Activated CD4-positive, alpha-beta T cell treated with anti-CD3 and anti-CD28 coated beads for 48 hours (primary cell): ENCODE data around the gene NUDT4B.
"Not testable (repeated sequence)": the region's sequence is repeated elsewhere in the genome, so short reads cannot be mapped to it uniquely, and the experiment has no call there.

Source experiments
- DNase-seq: peaks from one replicate; pipeline ENCODE4 v3.0.0-alpha.2; 2020

Gene NUDT4B

DNA sequence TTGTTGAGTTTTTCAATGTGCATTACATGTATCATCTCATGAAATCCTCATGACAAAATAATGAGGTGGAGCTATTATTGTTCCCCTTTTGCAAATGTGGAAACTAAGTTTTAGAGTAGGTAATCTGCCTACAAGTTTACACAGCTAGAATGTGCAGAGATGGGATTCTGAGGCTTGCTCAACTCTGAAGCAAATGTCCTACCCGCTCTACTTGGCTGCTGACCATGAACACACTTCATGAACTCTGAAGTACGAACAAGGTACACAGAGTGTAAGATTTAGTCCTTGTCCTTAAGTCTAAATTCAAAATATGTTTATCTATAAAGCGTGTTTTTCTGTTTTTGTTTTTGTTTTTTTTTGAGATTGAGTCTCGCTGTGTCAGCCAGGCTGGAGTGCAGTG lies 5.4 kb upstream of the NUDT4B start:
- DNase-seq: not testable (repeated sequence)

- not testable (repeated sequence) for DNase-seq
Measured at GRCh38 chr1:148743726-148744720, 4.6 kb upstream of the NUDT4B start.

DNA sequence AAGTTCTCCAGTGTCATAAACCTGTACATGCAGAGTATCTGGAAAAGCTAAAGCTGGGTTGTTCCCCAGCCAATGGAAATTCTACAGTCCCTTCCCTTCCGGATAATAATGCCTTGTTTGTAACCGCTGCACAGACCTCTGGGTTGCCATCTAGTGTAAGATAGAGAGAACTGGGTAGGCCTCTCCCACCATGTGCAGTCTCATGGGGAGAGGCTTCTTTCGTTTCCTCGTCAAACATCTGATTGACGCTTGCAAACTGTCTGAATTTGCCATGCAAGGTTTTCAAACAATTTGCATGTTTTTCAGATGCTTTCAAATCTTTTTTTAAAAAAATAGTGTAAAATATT lies 734 bp downstream of the NUDT4B start:
- DNase-seq: not testable (repeated sequence)

- not testable (repeated sequence) for DNase-seq
Measured at GRCh38 chr1:148756231-148756630, 7.7 kb downstream of the NUDT4B start.

DNA sequence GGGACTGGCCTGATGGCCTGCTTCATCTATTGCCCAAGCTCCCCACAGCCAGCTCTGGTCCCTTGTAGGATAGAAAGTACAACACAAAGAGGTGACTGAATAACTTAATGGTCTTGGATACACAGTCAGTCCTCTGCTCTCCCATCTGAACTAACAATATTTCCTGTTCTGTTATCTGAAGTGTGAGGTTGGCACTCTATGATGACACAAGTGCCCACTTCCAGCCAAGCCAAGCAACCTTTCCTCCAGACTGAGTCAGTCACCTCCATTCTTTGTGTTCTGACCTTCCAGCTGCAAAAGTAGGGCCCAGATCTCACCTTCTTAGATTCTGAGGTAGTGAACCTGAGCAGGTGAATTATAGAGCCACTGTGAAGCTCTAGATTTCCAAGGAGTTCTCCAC lies 8.9 kb downstream of the NUDT4B start:
- not testable (repeated sequence) for DNase-seq

GRCh38 chr1:148758412-148758811 lies 9.8 kb downstream of the NUDT4B start:
- not testable (repeated sequence) for DNase-seq

- not testable (repeated sequence) for DNase-seq
Measured at GRCh38 chr1:148758925-148759324, 10.4 kb downstream of the NUDT4B start.

- DNase-seq: peak; percentile 19
Measured at GRCh38 chr1:148759749-148760148, 11.2 kb downstream of the NUDT4B start.

DNA sequence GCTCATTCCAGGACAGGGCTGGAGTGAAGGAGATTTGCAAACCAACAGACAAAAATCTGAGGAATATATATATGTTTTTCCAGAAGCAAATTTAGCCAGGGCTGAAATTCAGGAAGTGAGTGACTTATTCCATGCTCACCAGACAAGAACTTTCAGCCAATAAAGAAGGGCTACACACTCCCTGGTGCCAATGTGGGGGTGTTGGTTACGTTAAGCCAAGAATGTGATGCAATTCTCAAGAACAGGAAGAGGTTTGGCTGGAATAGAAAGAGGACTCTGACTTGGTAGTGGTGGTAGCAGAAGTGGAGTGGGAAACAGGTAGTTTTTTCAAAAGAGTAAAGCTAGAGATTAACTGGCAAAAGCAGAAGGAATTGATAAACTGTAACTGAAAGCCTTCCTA lies 11.6 kb downstream of the NUDT4B start:
- DNase-seq: not testable (repeated sequence)

- not testable (repeated sequence) for DNase-seq
Measured at GRCh38 chr1:148761360-148761759, 12.8 kb downstream of the NUDT4B start.

DNA sequence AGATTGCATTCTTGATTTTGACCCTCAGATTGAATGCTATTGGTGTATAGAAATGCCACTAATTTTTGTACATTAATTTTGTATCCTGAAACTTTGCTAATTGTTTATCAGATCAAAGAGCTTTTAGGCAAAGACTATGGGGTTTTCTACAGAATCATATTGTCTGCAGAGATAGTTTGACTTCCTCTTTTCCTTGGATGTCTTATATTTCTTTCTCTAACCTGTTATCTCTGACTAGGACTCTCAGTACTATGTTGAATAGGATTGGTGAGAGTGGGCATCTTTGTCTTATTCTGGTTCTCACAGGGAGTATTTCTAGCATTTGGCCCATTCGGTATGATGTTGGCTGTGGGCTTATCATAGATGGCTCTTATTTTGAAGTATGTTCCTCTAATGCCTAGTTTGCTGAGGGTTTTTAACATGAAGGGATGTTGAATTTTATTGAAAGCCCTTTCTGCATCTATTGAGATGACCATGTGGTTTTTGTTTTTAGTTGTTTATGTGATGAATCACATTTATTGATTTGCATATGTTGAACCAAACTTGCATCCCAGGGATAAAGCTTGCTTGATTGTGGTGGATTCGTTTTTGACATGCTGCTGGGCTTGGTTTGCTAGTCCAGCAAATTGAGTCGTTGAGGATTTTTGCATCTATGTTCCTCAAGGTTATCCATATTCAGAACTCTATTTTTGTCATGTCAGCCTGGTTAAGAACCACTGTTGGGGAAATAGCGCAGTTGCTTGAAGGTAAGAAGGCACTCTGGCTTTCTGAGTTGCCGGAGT lies 16.9 kb downstream of the NUDT4B start:
- not testable (repeated sequence) for DNase-seq

- not testable (repeated sequence) for DNase-seq
Measured at GRCh38 chr1:148768541-148768940, 20.0 kb downstream of the NUDT4B start.

- not testable (repeated sequence) for DNase-seq
Measured at GRCh38 chr1:148769495-148769894, 20.9 kb downstream of the NUDT4B start.

GRCh38 chr1:148773690-148774089 lies 25.1 kb downstream of the NUDT4B start:
- not testable (repeated sequence) for DNase-seq

GRCh38 chr1:148774102-148774501 lies 25.5 kb downstream of the NUDT4B start:
- not testable (repeated sequence) for DNase-seq

DNA sequence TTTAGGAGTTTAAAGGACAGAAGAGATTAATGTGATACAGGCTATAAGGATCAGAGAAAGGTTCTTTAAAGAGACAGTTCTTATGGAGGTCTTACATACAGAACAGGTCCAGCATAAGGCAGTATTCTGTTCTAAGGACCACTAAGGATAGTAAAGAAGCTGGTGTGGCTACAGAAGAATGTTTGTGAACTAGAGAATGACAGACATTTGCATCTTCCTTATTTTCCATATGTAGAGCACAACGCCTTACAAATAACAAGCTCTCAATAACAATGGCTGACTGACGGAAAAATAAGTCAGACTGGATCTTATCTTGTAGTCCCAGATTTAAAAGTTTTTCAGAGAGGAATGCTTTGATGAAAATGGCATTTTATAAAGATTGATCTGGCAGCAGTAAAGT lies 26.7 kb downstream of the NUDT4B start:
- not testable (repeated sequence) for DNase-seq

- DNase-seq: not testable (repeated sequence)
Measured at GRCh38 chr1:148777649-148778048, 29.1 kb downstream of the NUDT4B start.

GRCh38 chr1:148780404-148780803 lies 31.8 kb downstream of the NUDT4B start:
- DNase-seq: not testable (repeated sequence)

GRCh38 chr1:148791543-148792099 lies 43.0 kb downstream of the NUDT4B start:
- not testable (repeated sequence) for DNase-seq

DNA sequence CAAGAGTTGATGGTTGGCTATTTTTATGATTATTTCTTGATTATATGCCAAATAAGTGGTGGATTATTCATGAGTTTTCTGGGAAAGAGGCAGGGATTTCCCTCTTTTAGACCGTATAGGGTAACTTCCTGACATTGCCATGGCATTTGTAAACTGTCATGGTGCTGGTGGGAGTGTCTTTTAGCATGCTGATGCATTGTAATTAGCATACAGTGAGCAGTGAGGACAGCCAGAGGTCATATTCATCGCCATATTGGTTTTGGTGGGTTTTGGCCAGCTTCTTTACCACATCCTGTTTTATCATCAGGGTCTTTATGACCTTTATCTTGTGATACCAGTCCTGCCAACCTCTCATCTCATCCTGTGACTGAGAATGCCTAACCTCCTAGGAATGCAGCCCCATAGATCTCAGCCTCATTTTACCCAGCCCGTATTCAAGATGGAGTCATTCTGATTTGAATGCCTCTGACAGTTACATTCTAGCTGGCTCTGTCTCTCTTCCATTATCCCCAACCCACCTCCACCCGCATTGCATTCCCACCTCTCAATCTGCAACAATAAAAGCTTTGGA lies 45.3 kb downstream of the NUDT4B start:
- not testable (repeated sequence) for DNase-seq
